CD1c-positive myeloid dendritic cell (primary cell): ENCODE measurements around the gene RPL6.
A peak's percentile ranks its signal among the peaks of the same experiment; 100 is the strongest.
"Not testable (repeated sequence)": the region's sequence is repeated elsewhere in the genome, so short reads cannot be mapped to it uniquely, and the experiment has no call there.

Experiments used
- DNase-seq: peaks from one replicate; pipeline ENCODE4 v3.0.0-alpha.2; 2016; ENCODE audit errors: extremely low spot score

Gene RPL6

GRCh38 chr12:112409064-112409905 lies at the start of gene RPL6:
Gene RPL6, minus strand, starts transcription at chr12:112409605. Its CDS starts 949 bp downstream, at chr12:112408656.
- peak; percentile 92 for DNase-seq

GRCh38 chr12:112458751-112459150 lies 49.3 kb upstream of the RPL6 start:
- no peak for DNase-seq

GRCh38 chr12:112458330-112458729 lies 48.9 kb upstream of the RPL6 start:
- no peak for DNase-seq

- DNase-seq, result not testable (repeated sequence)
Measured at GRCh38 chr12:112457142-112457541, 47.7 kb upstream of the RPL6 start.

GRCh38 chr12:112456029-112456428 lies 46.6 kb upstream of the RPL6 start:
- DNase-seq, result no peak

GRCh38 chr12:112450725-112451124 lies 41.3 kb upstream of the RPL6 start:
- DNase-seq, result no peak

- not testable (repeated sequence) for DNase-seq
Measured at GRCh38 chr12:112448165-112448564, 38.8 kb upstream of the RPL6 start.

GRCh38 chr12:112447106-112447505 lies 37.7 kb upstream of the RPL6 start:
- DNase-seq, result no peak

- DNase-seq, result no peak
Measured at GRCh38 chr12:112446008-112446725, 36.8 kb upstream of the RPL6 start.

GRCh38 chr12:112443916-112444315 lies 34.5 kb upstream of the RPL6 start:
- DNase-seq, result no peak

- not testable (repeated sequence) for DNase-seq
Measured at GRCh38 chr12:112440653-112441052, 31.2 kb upstream of the RPL6 start.

- DNase-seq, result no peak
Measured at GRCh38 chr12:112439769-112440168, 30.4 kb upstream of the RPL6 start.

GRCh38 chr12:112438645-112439044 lies 29.2 kb upstream of the RPL6 start:
- not testable (repeated sequence) for DNase-seq

GRCh38 chr12:112433551-112433950 lies 24.1 kb upstream of the RPL6 start:
- DNase-seq, result no peak

GRCh38 chr12:112431965-112432364 lies 22.6 kb upstream of the RPL6 start:
- DNase-seq, result no peak

GRCh38 chr12:112430929-112431328 lies 21.5 kb upstream of the RPL6 start:
- DNase-seq, result no peak

GRCh38 chr12:112427760-112428159 lies 18.4 kb upstream of the RPL6 start:
- no peak for DNase-seq

- DNase-seq, result no peak
Measured at GRCh38 chr12:112425582-112426382, 16.4 kb upstream of the RPL6 start.

- DNase-seq, result no peak
Measured at GRCh38 chr12:112424126-112424525, 14.7 kb upstream of the RPL6 start.

GRCh38 chr12:112422531-112422930 lies 13.1 kb upstream of the RPL6 start:
- DNase-seq, result no peak

GRCh38 chr12:112421363-112421762 lies 12.0 kb upstream of the RPL6 start:
- no peak for DNase-seq

- DNase-seq, result no peak
Measured at GRCh38 chr12:112420740-112421139, 11.3 kb upstream of the RPL6 start.
